ENCODE results near the gene JADE1.

The JADE1 gene

GRCh38 chr4:128793859-128794672, 15.4 kb upstream of the JADE1 start:
- no peaks in the 10 kb centered on the region for H3K36me3 Mint-ChIP-seq (ENCODE audit: low read depth)
- no peak overlapping the region for H3K4me3 Mint-ChIP-seq
- no peaks in the 10 kb centered on the region for H3K9me3 Mint-ChIP-seq
- no peak for DNase-seq (ENCODE audit: low spot score)
- no peaks in the 10 kb centered on the region for H3K4me1 Mint-ChIP-seq (ENCODE audit: low read depth)
- no peak overlapping the region for H3K27ac Mint-ChIP-seq
- peaks cover 8% of the 10 kb centered on the region for H3K27me3 Mint-ChIP-seq (ENCODE audit: low read depth)

- no peak for DNase-seq (ENCODE audit: low spot score)
- Mint-ChIP-seq H3K9me3 (no peaks in the 10 kb centered on the region), H3K36me3 (ENCODE audit: low read depth) (no peaks in the 10 kb centered on the region), H3K27ac (no peak overlapping the region), H3K4me1 (ENCODE audit: low read depth) (no peaks in the 10 kb centered on the region), H3K4me3 (no peak overlapping the region), H3K27me3 (ENCODE audit: low read depth) (peaks cover 6% of the 10 kb centered on the region)
Observed at GRCh38 chr4:128796934-128797333, 12.6 kb upstream of the JADE1 start.

- Mint-ChIP-seq H3K27me3 (ENCODE audit: low read depth) (peaks cover under 1% of the 10 kb centered on the region), H3K4me1 (ENCODE audit: low read depth) (peaks cover 8% of the 10 kb centered on the region), H3K27ac (no peak overlapping the region), H3K4me3 (no peak overlapping the region), H3K9me3 (no peaks in the 10 kb centered on the region), H3K36me3 (ENCODE audit: low read depth) (no peaks in the 10 kb centered on the region)
- DNase-seq (ENCODE audit: low spot score) = no peak
Observed at GRCh38 chr4:128800284-128800683, 9.2 kb upstream of the JADE1 start.

- H3K9me3 Mint-ChIP-seq = no peaks in the 10 kb centered on the region
- H3K27me3 Mint-ChIP-seq (ENCODE audit: low read depth) = no peaks in the 10 kb centered on the region
- no peak overlapping the region for H3K27ac Mint-ChIP-seq
- peaks cover 8% of the 10 kb centered on the region for H3K4me1 Mint-ChIP-seq (ENCODE audit: low read depth)
- H3K4me3 Mint-ChIP-seq = no peak overlapping the region
- no peak for DNase-seq (ENCODE audit: low spot score)
- H3K36me3 Mint-ChIP-seq (ENCODE audit: low read depth) = no peaks in the 10 kb centered on the region
Observed at GRCh38 chr4:128800701-128801284, 8.7 kb upstream of the JADE1 start.

GRCh38 chr4:128802680-128803628, 6.5 kb upstream of the JADE1 start:
- Mint-ChIP-seq H3K36me3 (ENCODE audit: low read depth) (no peaks in the 10 kb centered on the region), H3K9me3 (no peaks in the 10 kb centered on the region), H3K27ac (peak overlapping the region; percentile 52), H3K4me1 (ENCODE audit: low read depth) (peaks cover 8% of the 10 kb centered on the region), H3K27me3 (ENCODE audit: low read depth) (no peaks in the 10 kb centered on the region), H3K4me3 (no peak overlapping the region)
- no peak for DNase-seq (ENCODE audit: low spot score)

- Mint-ChIP-seq H3K4me3 (peak overlapping the region; percentile 2), H3K27ac (peak overlapping the region; percentile 52), H3K4me1 (ENCODE audit: low read depth) (peaks cover 10% of the 10 kb centered on the region), H3K9me3 (no peaks in the 10 kb centered on the region), H3K36me3 (ENCODE audit: low read depth) (no peaks in the 10 kb centered on the region), H3K27me3 (ENCODE audit: low read depth) (no peaks in the 10 kb centered on the region)
- no peak for DNase-seq (ENCODE audit: low spot score)
Observed at GRCh38 chr4:128803783-128804182, 5.7 kb upstream of the JADE1 start.

- H3K4me3 Mint-ChIP-seq = peak overlapping the region; percentile 93
- H3K36me3 Mint-ChIP-seq (ENCODE audit: low read depth) = peaks cover under 1% of the 10 kb centered on the region
- DNase-seq (ENCODE audit: low spot score) = peak; percentile 12
Observed at GRCh38 chr4:128810331-128810870, 901 bp downstream of the JADE1 start.

GRCh38 chr4:128810871-128811570, 1.5 kb downstream of the JADE1 start:
- Mint-ChIP-seq H3K9me3 (no peaks in the 10 kb centered on the region), H3K4me3 (peak overlapping the region; percentile 93), H3K27me3 (ENCODE audit: low read depth) (no peaks in the 10 kb centered on the region), H3K27ac (peak overlapping the region; percentile 98), H3K36me3 (ENCODE audit: low read depth) (peaks cover 3% of the 10 kb centered on the region), H3K4me1 (ENCODE audit: low read depth) (peaks cover 21% of the 10 kb centered on the region)
- peak; percentile 80 for DNase-seq (ENCODE audit: low spot score)

More at GRCh38 chr4:128810331-128810870, 901 bp downstream of the JADE1 start:
- Mint-ChIP-seq H3K4me1 (ENCODE audit: low read depth) (peaks cover 15% of the 10 kb centered on the region), H3K27ac (peak overlapping the region; percentile 98), H3K27me3 (ENCODE audit: low read depth) (no peaks in the 10 kb centered on the region), H3K9me3 (no peaks in the 10 kb centered on the region)

GRCh38 chr4:128811571-128812441, 2.3 kb downstream of the JADE1 start:
- peak; percentile 89 for DNase-seq (ENCODE audit: low spot score)
- Mint-ChIP-seq H3K4me1 (ENCODE audit: low read depth) (peaks cover 26% of the 10 kb centered on the region), H3K4me3 (peak overlapping the region; percentile 93), H3K27me3 (ENCODE audit: low read depth) (no peaks in the 10 kb centered on the region), H3K36me3 (ENCODE audit: low read depth) (peaks cover 7% of the 10 kb centered on the region), H3K9me3 (no peaks in the 10 kb centered on the region), H3K27ac (peak overlapping the region; percentile 98)

- peak; percentile 51 for DNase-seq (ENCODE audit: low spot score)
- peak overlapping the region; percentile 79 for H3K4me3 Mint-ChIP-seq
- H3K36me3 Mint-ChIP-seq (ENCODE audit: low read depth) = peaks cover 9% of the 10 kb centered on the region
- H3K9me3 Mint-ChIP-seq = no peaks in the 10 kb centered on the region
- no peaks in the 10 kb centered on the region for H3K27me3 Mint-ChIP-seq (ENCODE audit: low read depth)
- H3K27ac Mint-ChIP-seq = peak overlapping the region; percentile 78
- peaks cover 30% of the 10 kb centered on the region for H3K4me1 Mint-ChIP-seq (ENCODE audit: low read depth)
Observed at GRCh38 chr4:128812442-128813235, 3.1 kb downstream of the JADE1 start.

- Mint-ChIP-seq H3K4me1 (ENCODE audit: low read depth) (peaks cover 37% of the 10 kb centered on the region), H3K4me3 (peak overlapping the region; percentile 29)
- DNase-seq (ENCODE audit: low spot score) = no peak
Observed at GRCh38 chr4:128813965-128814364, 4.5 kb downstream of the JADE1 start.

GRCh38 chr4:128818442-128818841, 8.9 kb downstream of the JADE1 start:
- Mint-ChIP-seq H3K4me3 (no peak overlapping the region), H3K9me3 (no peaks in the 10 kb centered on the region)

More at GRCh38 chr4:128813965-128814364, 4.5 kb downstream of the JADE1 start:
- Mint-ChIP-seq H3K9me3 (no peaks in the 10 kb centered on the region), H3K27ac (peak overlapping the region; percentile 50), H3K27me3 (ENCODE audit: low read depth) (no peaks in the 10 kb centered on the region), H3K36me3 (ENCODE audit: low read depth) (peaks cover 10% of the 10 kb centered on the region)

More at GRCh38 chr4:128818442-128818841, 8.9 kb downstream of the JADE1 start:
- peaks cover 45% of the 10 kb centered on the region for H3K4me1 Mint-ChIP-seq (ENCODE audit: low read depth)
- peaks cover 21% of the 10 kb centered on the region for H3K36me3 Mint-ChIP-seq (ENCODE audit: low read depth)
- DNase-seq (ENCODE audit: low spot score) = no peak
- no peak overlapping the region for H3K27ac Mint-ChIP-seq
- H3K27me3 Mint-ChIP-seq (ENCODE audit: low read depth) = no peaks in the 10 kb centered on the region

All from T-helper 2 cell treated with Interferon-gamma antibody and Interleukin-4, amounts not matched to agents 5 μg/mL and 100 μg/mL, for 36 hours (primary cell).